SK-N-SH (cell line): ENCODE measurements around the gene MME.

ENCODE experiments used
- CTCF ChIP-seq: fragments of 200-600 bp; sonication (generic); IDR thresholded peaks from 2 replicates; pipeline ENCODE4 v1.6.1; 2017; ENCODE audit warnings: antibody characterized with exemption, mild to moderate bottlenecking, moderate library complexity
- ELF1 ChIP-seq: IDR thresholded peaks from 2 replicates; pipeline ENCODE4 v1.4.0; 2012
- EZH2phosphoT487 ChIP-seq: fragments of 200-600 bp; sonication (generic); IDR thresholded peaks from 2 replicates; pipeline ENCODE4 v1.6.1; 2017; ENCODE audit warnings: low read depth, mixed run types, mild to moderate bottlenecking, antibody characterized with exemption, moderate library complexity, borderline replicate concordance
- FOSL2 ChIP-seq: IDR thresholded peaks from 2 replicates; pipeline ENCODE4 v1.4.0; 2012; ENCODE audit warnings: low read depth, mild to moderate bottlenecking, moderate library complexity, borderline replicate concordance
- FOXJ3 ChIP-seq: sonication (generic); formaldehyde crosslinking; IDR thresholded peaks from 2 replicates; pipeline ENCODE4 v1.5.1; 2020; ENCODE audit warnings: mild to moderate bottlenecking, missing genetic modification reagents
- GATA2 ChIP-seq: sonication (generic); formaldehyde crosslinking; IDR thresholded peaks from 2 replicates; pipeline ENCODE4 v1.5.0; 2020; ENCODE audit warnings: mild to moderate bottlenecking, missing genetic modification reagents
- MAX ChIP-seq: IDR thresholded peaks from 2 replicates; pipeline ENCODE4 v1.4.0; 2012; ENCODE audit warnings: low read depth
- MXI1 ChIP-seq: IDR thresholded peaks from 2 replicates; pipeline ENCODE4 v1.6.1; 2012; ENCODE audit warnings: mild to moderate bottlenecking, low read depth, low read length, improper control_type of control experiment
- NRF1 ChIP-seq: IDR thresholded peaks from 2 replicates; pipeline ENCODE4 v1.6.1; 2012; ENCODE audit warnings: low read depth, mild to moderate bottlenecking, low read length
- POLR2AphosphoS5 ChIP-seq: IDR thresholded peaks from 2 replicates; pipeline ENCODE4 v1.6.1; 2012; ENCODE audit warnings: low read depth, low read length
- RAD21 ChIP-seq: IDR thresholded peaks from 2 replicates; pipeline ENCODE4 v1.6.1; 2012; ENCODE audit warnings: mild to moderate bottlenecking, low read length
- RFX5 ChIP-seq: IDR thresholded peaks from 2 replicates; pipeline ENCODE4 v1.6.1; 2012; ENCODE audit warnings: mild to moderate bottlenecking, improper control_type of control experiment, low read length
- USF2 ChIP-seq: fragments of 150-350 bp; IDR thresholded peaks from 2 replicates; pipeline ENCODE4 v1.6.1; 2017; ENCODE audit warnings: antibody characterized with exemption, low read length, low read depth, borderline replicate concordance

DNA sequence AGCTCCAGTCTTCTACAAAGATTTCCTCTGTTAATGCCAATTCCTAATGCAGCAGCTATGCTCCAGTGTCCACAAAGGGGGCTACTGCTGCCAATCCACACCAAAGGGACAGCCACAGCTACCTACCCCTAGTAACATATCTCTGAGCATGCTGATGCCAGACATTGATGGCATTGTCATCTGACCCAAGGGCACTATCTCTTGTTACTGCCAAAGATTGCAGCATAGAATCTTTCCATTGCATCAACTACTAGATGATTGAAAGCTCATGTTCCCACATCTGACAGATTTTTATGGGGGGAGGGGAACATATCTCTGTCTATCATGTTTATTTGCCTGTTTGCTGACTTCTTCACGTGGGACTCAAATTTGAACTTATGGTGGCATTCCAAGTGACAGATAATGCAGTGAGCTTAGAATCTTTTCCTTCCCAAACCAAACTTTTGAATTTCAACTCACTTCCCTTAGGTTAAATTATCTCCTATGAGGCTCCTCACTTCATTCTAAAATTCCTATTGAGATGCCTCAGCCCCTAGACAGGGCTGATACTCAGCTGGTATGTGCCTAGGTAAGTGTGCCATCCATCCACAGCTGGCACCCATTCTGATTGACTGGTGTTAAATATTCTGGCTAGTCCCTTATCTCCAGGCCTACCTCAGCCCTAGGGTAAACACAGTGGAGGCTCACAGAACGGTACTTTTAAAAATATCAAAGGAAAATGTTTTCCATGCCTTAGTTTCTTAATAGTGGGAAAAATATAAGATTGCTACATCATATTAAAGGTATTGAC lies 113.0 kb downstream of the MME start:
- TF ChIP-seq CTCF: no peak
- no peak for TF ChIP-seq POLR2AphosphoS5
- no peak for TF ChIP-seq FOXJ3 (CRISPR knock-in tag)
- no peak for TF ChIP-seq RAD21
- TF ChIP-seq MXI1: no peak
- no peak for TF ChIP-seq EZH2phosphoT487
- TF ChIP-seq ELF1: no peak
- TF ChIP-seq GATA2 (CRISPR knock-in tag): no peak
- no peak for TF ChIP-seq FOSL2
- TF ChIP-seq MAX: no peak
- TF ChIP-seq NRF1: no peak
- no peak for TF ChIP-seq RFX5
- TF ChIP-seq USF2: no peak
